ENCODE measurements around the gene SMIM22. TPM values are rescaled to one million over a fixed set of nuclear protein-coding genes. Genes with fewer than 3 reads are reported as not detected.
A peak's percentile ranks its signal among the peaks of the same experiment; 100 is the strongest.

SMIM22 gene
- total RNA-seq, 2 donors from 2014 or later: 361 to 457 TPM

DNA sequence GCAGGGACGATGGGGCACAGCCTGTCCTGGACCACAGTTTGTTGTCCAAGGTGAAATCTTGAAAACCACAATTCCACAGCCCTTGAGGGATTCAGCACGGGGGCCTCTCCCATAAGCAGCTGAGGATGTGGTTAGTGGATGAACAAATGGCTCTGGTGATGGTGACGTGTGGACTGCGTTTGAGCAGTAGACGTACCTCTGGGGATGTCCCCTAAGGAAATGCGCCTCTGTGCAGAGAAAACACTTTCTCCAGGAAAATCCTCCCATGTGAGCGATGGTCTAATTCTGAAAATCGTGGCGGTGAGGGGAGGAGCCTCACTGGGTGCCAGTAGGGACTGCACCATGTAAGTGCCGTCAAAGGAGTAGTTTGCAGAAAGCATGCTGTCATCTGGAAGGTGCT is 4.3 kb upstream of the SMIM22 start:
- no peaks in the 10 kb centered on the region for H3K36me3 ChIP-seq
- DNase-seq: no peak
- TF ChIP-seq, protein P1, sequence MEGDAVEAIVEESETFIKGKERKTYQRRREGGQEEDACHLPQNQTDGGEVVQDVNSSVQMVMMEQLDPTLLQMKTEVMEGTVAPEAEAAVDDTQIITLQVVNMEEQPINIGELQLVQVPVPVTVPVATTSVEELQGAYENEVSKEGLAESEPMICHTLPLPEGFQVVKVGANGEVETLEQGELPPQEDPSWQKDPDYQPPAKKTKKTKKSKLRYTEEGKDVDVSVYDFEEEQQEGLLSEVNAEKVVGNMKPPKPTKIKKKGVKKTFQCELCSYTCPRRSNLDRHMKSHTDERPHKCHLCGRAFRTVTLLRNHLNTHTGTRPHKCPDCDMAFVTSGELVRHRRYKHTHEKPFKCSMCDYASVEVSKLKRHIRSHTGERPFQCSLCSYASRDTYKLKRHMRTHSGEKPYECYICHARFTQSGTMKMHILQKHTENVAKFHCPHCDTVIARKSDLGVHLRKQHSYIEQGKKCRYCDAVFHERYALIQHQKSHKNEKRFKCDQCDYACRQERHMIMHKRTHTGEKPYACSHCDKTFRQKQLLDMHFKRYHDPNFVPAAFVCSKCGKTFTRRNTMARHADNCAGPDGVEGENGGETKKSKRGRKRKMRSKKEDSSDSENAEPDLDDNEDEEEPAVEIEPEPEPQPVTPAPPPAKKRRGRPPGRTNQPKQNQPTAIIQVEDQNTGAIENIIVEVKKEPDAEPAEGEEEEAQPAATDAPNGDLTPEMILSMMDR (IDR thresholded peaks at IDR 0.05): no peak
- H3K27ac ChIP-seq: no peak overlapping the region
- H3K9me3 ChIP-seq: no peaks in the 10 kb centered on the region
- H3K4me1 ChIP-seq: no peaks in the 10 kb centered on the region
- H3K27me3 ChIP-seq: no peaks in the 10 kb centered on the region
- intact Hi-C loops (cut with DNase I): no loop called here
- H3K9ac ChIP-seq (ENCODE audit: low read depth in 2 of 2, low read length in 2 of 2): no peak overlapping the region
- no peak overlapping the region for H3K4me3 ChIP-seq

GRCh38 chr16:4792951-4793513 is 2.1 kb upstream of the SMIM22 start:
- no peak overlapping the region for H3K4me3 ChIP-seq
- TF ChIP-seq, protein P1 (IDR thresholded peaks at IDR 0.05): no peak
- intact Hi-C loops (cut with DNase I): no loop called here
- no peaks in the 10 kb centered on the region for H3K4me1 ChIP-seq
- H3K27me3 ChIP-seq: no peaks in the 10 kb centered on the region
- no peak for DNase-seq
- H3K36me3 ChIP-seq: no peaks in the 10 kb centered on the region
- H3K9ac ChIP-seq (ENCODE audit: low read depth in 2 of 2, low read length in 2 of 2): no peak overlapping the region
- no peak overlapping the region for H3K27ac ChIP-seq
- no peaks in the 10 kb centered on the region for H3K9me3 ChIP-seq

DNA sequence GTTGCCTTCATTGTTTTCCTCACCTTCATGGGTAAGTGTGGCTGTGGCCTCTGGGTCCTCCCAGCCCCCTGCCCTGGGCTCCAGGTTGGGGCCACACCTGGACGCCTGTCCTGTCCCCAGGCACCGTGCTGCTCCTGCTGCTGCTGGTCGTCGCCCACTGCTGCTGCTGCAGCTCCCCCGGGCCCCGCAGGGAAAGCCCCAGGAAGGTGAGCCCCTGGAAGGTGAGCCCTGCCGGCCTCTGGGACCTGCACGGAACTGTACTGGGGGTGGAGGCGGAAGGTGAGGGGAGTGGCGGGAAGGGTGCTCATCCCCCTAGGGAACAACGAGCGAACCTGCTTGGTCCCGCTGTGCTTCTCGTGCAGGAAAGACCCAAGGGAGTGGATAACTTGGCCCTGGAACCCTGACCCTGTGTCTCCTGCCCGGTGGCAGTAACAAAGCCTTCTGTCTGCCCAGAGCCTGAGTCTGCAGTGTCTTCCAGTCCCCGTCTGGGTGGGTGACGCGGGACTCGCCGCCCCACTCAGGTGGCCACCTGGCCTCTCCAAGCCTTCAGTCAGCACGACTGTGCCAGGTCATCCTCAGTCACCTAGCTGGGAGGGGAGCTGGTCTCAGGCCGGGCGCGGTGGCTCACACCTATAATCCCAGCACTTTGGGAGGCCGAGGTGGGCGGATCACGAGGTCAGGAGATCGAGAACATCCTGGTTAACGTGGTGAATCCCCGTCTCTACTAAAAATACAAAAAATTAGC is 831 bp downstream of the SMIM22 start:
- no peaks in the 10 kb centered on the region for H3K9me3 ChIP-seq
- peak; percentile 50 for DNase-seq
- H3K9ac ChIP-seq (ENCODE audit: low read depth in 2 of 2, low read length in 2 of 2): peak overlapping the region; percentile 72 to 83
- peak overlapping the region; percentile 63 for H3K27ac ChIP-seq
- peaks cover 3% of the 10 kb centered on the region for H3K4me1 ChIP-seq
- intact Hi-C loops (cut with DNase I): no loop called here
- no peaks in the 10 kb centered on the region for H3K36me3 ChIP-seq
- peak overlapping the region; percentile 55 for H3K4me3 ChIP-seq
- H3K27me3 ChIP-seq: no peaks in the 10 kb centered on the region
- TF ChIP-seq, protein P1 (IDR thresholded peaks at IDR 0.05): no peak

GRCh38 chr16:4796982-4797804 is 2.0 kb downstream of the SMIM22 start:
- Histone ChIP-seq H3K27me3 (no peaks in the 10 kb centered on the region), H3K9me3 (no peaks in the 10 kb centered on the region), H3K4me3 (peak overlapping the region; percentile 55), H3K9ac (ENCODE audit: low read depth in 2 of 2, low read length in 2 of 2) (peak overlapping the region; percentile 24 to 40), H3K4me1 (peaks cover 10% of the 10 kb centered on the region), H3K27ac (no peak overlapping the region), H3K36me3 (no peaks in the 10 kb centered on the region)
- peak; percentile 31 for DNase-seq
- TF ChIP-seq, protein P1 (IDR thresholded peaks at IDR 0.05): no peak
- intact Hi-C loops (cut with DNase I): no loop called here

- no peaks in the 10 kb centered on the region for H3K36me3 ChIP-seq
- H3K9ac ChIP-seq (ENCODE audit: low read depth in 2 of 2, low read length in 2 of 2): peak overlapping the region in 1 of 2 donors; percentile 40
- H3K9me3 ChIP-seq: no peaks in the 10 kb centered on the region
- no peaks in the 10 kb centered on the region for H3K27me3 ChIP-seq
- no peak overlapping the region for H3K4me3 ChIP-seq
- intact Hi-C loops (cut with DNase I): no loop called here
- no peak overlapping the region for H3K27ac ChIP-seq
- peaks cover 10% of the 10 kb centered on the region for H3K4me1 ChIP-seq
- no peak for DNase-seq
- TF ChIP-seq, protein P1 (IDR thresholded peaks at IDR 0.05): no peak
Measured at GRCh38 chr16:4797805-4798252, 2.7 kb downstream of the SMIM22 start.
